H9 (cell line): Measurements from ENCODE around the gene ADGRL3. TPM values are rescaled to one million over a fixed set of nuclear protein-coding genes. Genes with fewer than 3 reads are reported as not detected.

Experiments
- DNase-seq: peaks from one replicate; pipeline ENCODE4 v3.0.0-alpha.2; 2017
- H2AFZ ChIP-seq: one replicate; pipeline ENCODE4 v1.6.1; 2013; ENCODE audit warnings: mild to moderate bottlenecking, low read length, control low read depth, moderate library complexity
- H2AK5ac ChIP-seq: 2 replicates; pipeline ENCODE4 v1.6.1; 2013; ENCODE audit warnings: low read length, control low read depth, mixed read lengths; ENCODE audit not compliant: insufficient read length
- H2BK120ac ChIP-seq: one replicate; pipeline ENCODE4 v1.6.1; 2013; ENCODE audit warnings: low read depth, mild to moderate bottlenecking, low read length, control low read depth, inconsistent platforms; ENCODE audit not compliant: poor library complexity, severe bottlenecking
- H2BK12ac ChIP-seq: 2 replicates; pipeline ENCODE4 v1.6.1; 2013; ENCODE audit warnings: low read length, control low read depth, mixed read lengths, low read depth; ENCODE audit not compliant: insufficient read length
- H2BK15ac ChIP-seq: 2 replicates; pipeline ENCODE4 v1.6.1; 2013; ENCODE audit warnings: low read depth, low read length, control low read depth
- H2BK20ac ChIP-seq: one replicate; pipeline ENCODE4 v1.6.1; 2013; ENCODE audit warnings: low read depth, mild to moderate bottlenecking, low read length, control low read depth, inconsistent platforms; ENCODE audit not compliant: poor library complexity, severe bottlenecking
- H2BK5ac ChIP-seq: 2 replicates; pipeline ENCODE4 v1.6.1; 2013; ENCODE audit warnings: low read length, control low read depth, mixed read lengths; ENCODE audit not compliant: insufficient read length
- H3K14ac ChIP-seq: 2 replicates; pipeline ENCODE4 v1.6.1; 2013; ENCODE audit warnings: low read length, control low read depth; ENCODE audit not compliant: insufficient read depth
- H3K18ac ChIP-seq: 2 replicates; pipeline ENCODE4 v1.6.1; 2013; ENCODE audit warnings: low read depth, mild to moderate bottlenecking, mixed read lengths, low read length, control low read depth; ENCODE audit not compliant: insufficient read length
- H3K23ac ChIP-seq: 2 replicates; pipeline ENCODE4 v1.6.1; 2013; ENCODE audit warnings: low read length, control low read depth, mixed read lengths, low read depth; ENCODE audit not compliant: insufficient read length
- H3K23me2 ChIP-seq: 2 replicates; pipeline ENCODE4 v1.6.1; 2013; ENCODE audit warnings: low read depth, mild to moderate bottlenecking, mixed read lengths, low read length, control low read depth; ENCODE audit not compliant: insufficient read length, poor library complexity, severe bottlenecking
- H3K27ac ChIP-seq: 2 replicates; pipeline ENCODE4 v1.5.1; 2013; ENCODE audit warnings: low read length, control low read depth, mixed read lengths, low read depth; ENCODE audit not compliant: insufficient read length
- H3K27me3 ChIP-seq: 2 replicates; pipeline ENCODE4 v1.6.1; 2013; ENCODE audit warnings: low read length, control low read depth, inconsistent platforms; ENCODE audit not compliant: insufficient read depth
- H3K4ac ChIP-seq: 2 replicates; pipeline ENCODE4 v1.6.1; 2013; ENCODE audit warnings: low read depth, mild to moderate bottlenecking, control low read depth, inconsistent platforms, low read length, moderate library complexity
- H3K4me1 ChIP-seq: 2 replicates; pipeline ENCODE4 v1.6.1; 2013; ENCODE audit warnings: low read length, control low read depth, inconsistent platforms; ENCODE audit not compliant: insufficient read depth
- H3K4me2 ChIP-seq: 2 replicates; pipeline ENCODE4 v1.6.1; 2013; ENCODE audit warnings: low read length, control low read depth, mixed read lengths; ENCODE audit not compliant: insufficient read length, insufficient read depth
- H3K56ac ChIP-seq: 2 replicates; pipeline ENCODE4 v1.6.1; 2013; ENCODE audit warnings: low read depth, mild to moderate bottlenecking, mixed read lengths, low read length, control low read depth; ENCODE audit not compliant: insufficient read length
- H3K79me1 ChIP-seq: 2 replicates; pipeline ENCODE4 v1.6.1; 2013; ENCODE audit warnings: low read depth, mild to moderate bottlenecking, moderate library complexity, low read length, control low read depth, inconsistent platforms; ENCODE audit not compliant: insufficient read depth, poor library complexity, severe bottlenecking
- H3K79me2 ChIP-seq: 2 replicates; pipeline ENCODE4 v1.6.1; 2013; ENCODE audit warnings: low read length, control low read depth, inconsistent platforms; ENCODE audit not compliant: insufficient read depth
- H3K9ac ChIP-seq: 2 replicates; pipeline ENCODE4 v1.6.1; 2013; ENCODE audit warnings: low read length, control low read depth, mixed read lengths; ENCODE audit not compliant: insufficient read length; ENCODE audit errors: extremely low read depth
- H3K9me3 ChIP-seq: one replicate; pipeline ENCODE4 v1.6.1; 2013; ENCODE audit warnings: low read depth, low read length, inconsistent platforms; ENCODE audit not compliant: control insufficient read depth
- H3T11ph ChIP-seq: one replicate; pipeline ENCODE4 v1.6.1; 2013; ENCODE audit warnings: mild to moderate bottlenecking, low read length, control low read depth, inconsistent platforms
- H4K20me1 ChIP-seq: one replicate; pipeline ENCODE4 v1.6.1; 2013; ENCODE audit not compliant: control insufficient read depth, insufficient read length, insufficient read depth
- H4K5ac ChIP-seq: 2 replicates; pipeline ENCODE4 v1.6.1; 2013; ENCODE audit warnings: low read depth, mild to moderate bottlenecking, mixed read lengths, low read length, control low read depth; ENCODE audit not compliant: insufficient read length
- H4K8ac ChIP-seq: replicated peaks from 2 replicates; pipeline ENCODE4 v1.6.1; 2013; ENCODE audit warnings: low read length, control low read depth, mixed read lengths, low read depth; ENCODE audit not compliant: insufficient read length
- H4K91ac ChIP-seq: 2 replicates; pipeline ENCODE4 v1.6.1; 2013; ENCODE audit warnings: low read depth, mild to moderate bottlenecking, moderate library complexity, mixed read lengths, low read length, control low read depth; ENCODE audit not compliant: insufficient read length
- H3K27ac Mint-ChIP-seq, 3 experiments: 2 replicates in 2 of 3; 3 replicates in 1 of 3; pipeline ENCODE4 v1.8.0; 2020 to 2021; ENCODE audit warnings: mixed read lengths in 3 of 3, mild to moderate bottlenecking in 1 of 3, moderate library complexity in 1 of 3
- H3K27me3 Mint-ChIP-seq: 2 replicates; pipeline ENCODE4 v1.8.0; 2021; ENCODE audit warnings: low read depth, mild to moderate bottlenecking, moderate library complexity, mixed read lengths
- H3K36me3 Mint-ChIP-seq, 3 experiments: 2 replicates in 2 of 3; 3 replicates in 1 of 3; pipeline ENCODE4 v1.8.0; 2020 to 2021; ENCODE audit warnings: low read depth in 3 of 3, mixed read lengths in 3 of 3; ENCODE audit not compliant: insufficient read depth in 1 of 3
- H3K4me1 Mint-ChIP-seq, 2 experiments: 2 replicates each; pipeline ENCODE4 v1.8.0; 2020; ENCODE audit warnings: mixed read lengths in 2 of 2
- H3K4me3 Mint-ChIP-seq, 2 experiments: 2 replicates in 1 of 2; 3 replicates in 1 of 2; pipeline ENCODE4 v1.8.0; 2020 to 2021; ENCODE audit warnings: mild to moderate bottlenecking in 2 of 2, mixed read lengths in 2 of 2, moderate library complexity in 1 of 2
- H3K9me3 Mint-ChIP-seq, 2 experiments: 2 replicates in 1 of 2; 3 replicates in 1 of 2; pipeline ENCODE4 v1.8.0; 2020; ENCODE audit warnings: mild to moderate bottlenecking in 2 of 2, mixed read lengths in 2 of 2, moderate library complexity in 1 of 2
- WGBS: extraction: QIAGEN DNeasy Blood & Tissue Kit; methylation state at CpG from one replicate; pipeline ENCODE4 v1.1.7; 2013; ENCODE audit warnings: missing lambda C conversion rate, low lambda C conversion rate, mixed read lengths; ENCODE audit not compliant: insufficient read length; ENCODE audit errors: extremely low coverage; 5-methylcytosine and 5-hydroxymethylcytosine counted together
- total RNA-seq: library from RNA; stranded (reverse); gene quantifications from 2 replicates; pipeline ENCODE4 v1.2.1, GENCODE V29; 2021
- TF ChIP-seq, protein P1 (sequence below): fragments of 200-600 bp; sonication (generic); conservative IDR thresholded peaks from 3 replicates; pipeline ENCODE4 v1.8.0; 2021; ENCODE audit warnings: antibody characterized with exemption, mild to moderate bottlenecking

The ADGRL3 gene
- total RNA-seq, 1 experiment from 2014 or later: 5.9 TPM

DNA sequence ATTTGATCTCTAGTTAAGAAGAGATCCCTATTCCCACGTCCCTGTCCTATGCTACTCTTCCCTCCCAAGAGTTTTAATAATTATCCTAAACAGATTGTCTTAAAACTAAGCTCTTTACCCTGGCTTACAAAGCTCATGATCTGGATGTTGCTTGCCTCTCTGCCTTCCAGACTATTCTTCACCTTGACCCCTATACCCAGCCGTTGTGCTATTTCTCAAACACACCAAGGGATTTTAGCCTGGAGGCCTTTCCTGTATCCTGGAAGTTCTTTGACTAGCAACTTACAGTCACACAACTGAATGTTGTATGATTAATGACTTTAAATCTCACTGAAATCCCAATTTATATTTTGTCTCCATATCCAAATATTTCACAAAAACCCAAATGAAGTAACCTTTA lies 314.9 kb downstream of the ADGRL3 start:
- Mint-ChIP-seq H3K9me3 (peaks cover 3 to 5% of the 10 kb centered on the region in 2 experiments; a peak in 4 of 5 replicates), H3K4me1 (peaks cover 13 to 23% of the 10 kb centered on the region in 2 experiments), H3K4me3 (no peak overlapping the region), H3K27me3 (no peaks in the 10 kb centered on the region), H3K36me3 (peaks cover 0 to 6% (median 0%) of the 10 kb centered on the region in 3 experiments; a peak in 2 of 7 replicates), H3K27ac (peak overlapping the region in 2 of 3 experiments; percentile 9 to 57; a peak in 4 of 7 replicates)
- H3K23ac ChIP-seq: no peak overlapping the region
- H4K8ac ChIP-seq: no peak overlapping the region
- no peaks in the 10 kb centered on the region for H3K9me3 ChIP-seq
- no peaks in the 10 kb centered on the region for H3K27me3 ChIP-seq
- H2BK20ac ChIP-seq: no peak overlapping the region
- H3K14ac ChIP-seq: no peak overlapping the region
- no peaks in the 10 kb centered on the region for H3K79me1 ChIP-seq
- H3K4ac ChIP-seq: no peak overlapping the region
- H2AFZ ChIP-seq: no peak overlapping the region
- H2BK120ac ChIP-seq: no peak overlapping the region
- no peaks in the 10 kb centered on the region for H4K20me1 ChIP-seq
- H3K79me2 ChIP-seq: no peaks in the 10 kb centered on the region
- no peak overlapping the region for H3T11ph ChIP-seq
- H3K9ac ChIP-seq: no peak overlapping the region
- no peak overlapping the region for H2BK5ac ChIP-seq
- H3K56ac ChIP-seq: no peak overlapping the region
- no peak for DNase-seq
- no peaks in the 10 kb centered on the region for H3K23me2 ChIP-seq
- H3K27ac ChIP-seq: no peak overlapping the region
- no peak overlapping the region for H2AK5ac ChIP-seq
- no peak overlapping the region for H2BK15ac ChIP-seq
- WGBS: no CpG with 5 or more reads among the region's 2 CpGs
- no peak overlapping the region for H4K91ac ChIP-seq
- no peaks in the 10 kb centered on the region for H3K4me1 ChIP-seq
- no peak overlapping the region for H3K4me2 ChIP-seq
- H2BK12ac ChIP-seq: no peak overlapping the region
- H4K5ac ChIP-seq: no peak overlapping the region
- H3K18ac ChIP-seq: no peak overlapping the region
- TF ChIP-seq, protein P1, sequence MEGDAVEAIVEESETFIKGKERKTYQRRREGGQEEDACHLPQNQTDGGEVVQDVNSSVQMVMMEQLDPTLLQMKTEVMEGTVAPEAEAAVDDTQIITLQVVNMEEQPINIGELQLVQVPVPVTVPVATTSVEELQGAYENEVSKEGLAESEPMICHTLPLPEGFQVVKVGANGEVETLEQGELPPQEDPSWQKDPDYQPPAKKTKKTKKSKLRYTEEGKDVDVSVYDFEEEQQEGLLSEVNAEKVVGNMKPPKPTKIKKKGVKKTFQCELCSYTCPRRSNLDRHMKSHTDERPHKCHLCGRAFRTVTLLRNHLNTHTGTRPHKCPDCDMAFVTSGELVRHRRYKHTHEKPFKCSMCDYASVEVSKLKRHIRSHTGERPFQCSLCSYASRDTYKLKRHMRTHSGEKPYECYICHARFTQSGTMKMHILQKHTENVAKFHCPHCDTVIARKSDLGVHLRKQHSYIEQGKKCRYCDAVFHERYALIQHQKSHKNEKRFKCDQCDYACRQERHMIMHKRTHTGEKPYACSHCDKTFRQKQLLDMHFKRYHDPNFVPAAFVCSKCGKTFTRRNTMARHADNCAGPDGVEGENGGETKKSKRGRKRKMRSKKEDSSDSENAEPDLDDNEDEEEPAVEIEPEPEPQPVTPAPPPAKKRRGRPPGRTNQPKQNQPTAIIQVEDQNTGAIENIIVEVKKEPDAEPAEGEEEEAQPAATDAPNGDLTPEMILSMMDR: no peak
